Stimulated activated CD4-positive, alpha-beta T cell treated with anti-CD3 and anti-CD28 coated beads, TNF-alpha, amount 100 ng/mL, for 24 hours (primary cell): ENCODE measurements around the gene COL18A1.

Experiments
- DNase-seq, 3 experiments: peaks; one replicate each; pipeline ENCODE4 v3.0.0-alpha.2; 2020; ENCODE audit warnings: low read depth in 3 of 3

The COL18A1 gene

GRCh38 chr21:45455674-45456583 lies 51.0 kb downstream of the COL18A1 start:
- no peak for DNase-seq

- no peak for DNase-seq
Measured at GRCh38 chr21:45456584-45457160, 51.7 kb downstream of the COL18A1 start.

GRCh38 chr21:45457161-45457831 lies 52.3 kb downstream of the COL18A1 start:
- DNase-seq: no peak

- DNase-seq: no peak
Measured at GRCh38 chr21:45457832-45458172, 52.8 kb downstream of the COL18A1 start.

GRCh38 chr21:45458281-45459170 lies 53.6 kb downstream of the COL18A1 start:
- DNase-seq: no peak

GRCh38 chr21:45459171-45460010 lies 54.4 kb downstream of the COL18A1 start:
- DNase-seq: no peak

- no peak for DNase-seq
Measured at GRCh38 chr21:45460011-45460565, 55.1 kb downstream of the COL18A1 start.

- DNase-seq: no peak
Measured at GRCh38 chr21:45460611-45461368, 55.8 kb downstream of the COL18A1 start.

GRCh38 chr21:45461369-45461750 lies 56.4 kb downstream of the COL18A1 start:
- no peak for DNase-seq

GRCh38 chr21:45461806-45462341 lies 56.9 kb downstream of the COL18A1 start:
- DNase-seq: no peak

GRCh38 chr21:45463871-45464270 lies 58.9 kb downstream of the COL18A1 start:
- DNase-seq: no peak

GRCh38 chr21:45464309-45464708 lies 59.3 kb downstream of the COL18A1 start:
- no peak for DNase-seq

- no peak for DNase-seq
Measured at GRCh38 chr21:45465105-45465504, 60.1 kb downstream of the COL18A1 start.

GRCh38 chr21:45465611-45466329 lies 60.8 kb downstream of the COL18A1 start:
- DNase-seq: no peak

GRCh38 chr21:45466330-45467220 lies 61.6 kb downstream of the COL18A1 start:
- DNase-seq: no peak

- DNase-seq: no peak
Measured at GRCh38 chr21:45467221-45467779, 62.3 kb downstream of the COL18A1 start.
